Activated CD4-positive, alpha-beta memory T cell treated with anti-CD3 and anti-CD28 coated beads, Interleukin-2, amount 10 ng/mL, durations not matched to agents 7 days and 5 days (primary cell): ENCODE measurements around the gene SLMAP. TPM values are rescaled to one million over a fixed set of nuclear protein-coding genes. Genes with fewer than 3 reads are reported as not detected.
"Not testable (repeated sequence)": the region's sequence is repeated elsewhere in the genome, so short reads cannot be mapped to it uniquely, and the experiment has no call there.

Source experiments
- CTCF ChIA-PET: fragments of 350-600 bp; sonication (Branson Sonifier 250); formaldehyde crosslinking; loops from one replicate; lab custom pipeline; 2021; ENCODE audit warnings: antibody characterized with exemption, inconsistent platforms; lab: Charles Lee
- POLR2A ChIA-PET: fragments of 350-600 bp; sonication (Branson Sonifier 250); formaldehyde crosslinking; loops from one replicate; lab custom pipeline; 2021; ENCODE audit warnings: antibody characterized with exemption; lab: Charles Lee
- DNase-seq: peaks from one replicate; pipeline ENCODE4 v3.0.0-alpha.2; 2020
- H3K27ac Mint-ChIP-seq: one replicate; pipeline ENCODE4 v1.8.0; 2021; ENCODE audit warnings: mild to moderate bottlenecking, mixed read lengths
- H3K27me3 Mint-ChIP-seq: one replicate; pipeline ENCODE4 v1.8.0; 2021; ENCODE audit warnings: mixed read lengths
- H3K36me3 Mint-ChIP-seq: one replicate; pipeline ENCODE4 v1.8.0; 2021; ENCODE audit warnings: low read depth, mixed read lengths
- H3K4me1 Mint-ChIP-seq: one replicate; pipeline ENCODE4 v1.8.0; 2021; ENCODE audit warnings: mixed read lengths
- H3K4me3 Mint-ChIP-seq: one replicate; pipeline ENCODE4 v1.8.0; 2021; ENCODE audit warnings: mild to moderate bottlenecking, mixed read lengths
- H3K9me3 Mint-ChIP-seq: one replicate; pipeline ENCODE4 v1.8.0; 2021; ENCODE audit warnings: mixed read lengths
- total RNA-seq, 2 experiments: library from RNA; stranded (reverse); gene quantifications; one replicate each; pipeline ENCODE4 v1.2.3, GENCODE V29; 2021

SLMAP gene
- total RNA-seq, 2 experiments from 2014 or later, result 53.4 to 55.6 TPM

- Mint-ChIP-seq H3K27me3 (no peaks in the 10 kb centered on the region), H3K4me3 (no peak overlapping the region), H3K9me3 (no peaks in the 10 kb centered on the region), H3K36me3 (peaks cover 6% of the 10 kb centered on the region), H3K4me1 (no peaks in the 10 kb centered on the region), H3K27ac (no peak overlapping the region)
- ChIA-PET POLR2A (interaction anchor here (0.8 kb wide), 1 partner anchor 297 kb away, joined by 3 read pairs; the partner anchor contains the start of gene PDE12), CTCF (interaction anchor here (0.6 to 3.2 kb wide), 7 partner anchors 10 to 455 kb away, joined by 3 to 18 read pairs (median 3); no protein-coding TSS in a partner anchor)
- no peak for DNase-seq
Measured at GRCh38 chr3:57852896-57853295, 96.8 kb downstream of the SLMAP start.

GRCh38 chr3:57855281-57855680, 99.2 kb downstream of the SLMAP start:
- H3K9me3 Mint-ChIP-seq, result no peaks in the 10 kb centered on the region
- no peaks in the 10 kb centered on the region for H3K27me3 Mint-ChIP-seq
- H3K36me3 Mint-ChIP-seq, result peaks cover 10% of the 10 kb centered on the region
- H3K27ac Mint-ChIP-seq, result no peak overlapping the region
- ChIA-PET POLR2A (interaction anchor here (1.3 to 1.4 kb wide), 2 partner anchors 98 to 300 kb away, joined by 3 read pairs; partner anchors contain the start of gene SLMAP), CTCF (interaction anchor here (0.6 to 3.2 kb wide), 7 partner anchors 9 to 732 kb away, joined by 3 to 18 read pairs (median 4); no protein-coding TSS in a partner anchor)
- H3K4me1 Mint-ChIP-seq, result no peaks in the 10 kb centered on the region
- no peak for DNase-seq
- no peak overlapping the region for H3K4me3 Mint-ChIP-seq

DNA sequence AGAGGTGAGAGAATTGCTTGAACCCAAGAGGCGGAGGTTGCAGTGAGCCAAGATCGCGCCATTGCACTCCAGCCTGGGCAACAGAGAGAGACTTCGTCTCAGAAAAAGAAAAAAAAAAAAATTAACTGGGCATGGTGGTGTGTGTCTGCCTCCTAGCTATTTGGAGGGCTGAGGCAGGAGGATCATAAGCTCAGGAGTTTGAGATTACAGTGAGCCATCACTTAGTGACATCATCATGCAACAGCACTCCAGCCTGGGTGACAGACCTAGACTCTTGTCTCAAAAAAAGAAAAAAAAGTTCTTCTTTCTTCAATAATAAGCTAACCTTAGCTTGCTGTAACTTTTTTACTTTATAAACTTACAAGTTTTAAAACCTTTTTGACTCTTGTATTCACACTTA, 99.8 kb downstream of the SLMAP start:
- Mint-ChIP-seq H3K36me3 (peaks cover 12% of the 10 kb centered on the region), H3K27me3 (no peaks in the 10 kb centered on the region), H3K9me3 (no peaks in the 10 kb centered on the region), H3K27ac (no peak overlapping the region), H3K4me3 (no peak overlapping the region), H3K4me1 (no peaks in the 10 kb centered on the region)
- ChIA-PET CTCF (interaction anchor here (0.6 to 2.2 kb wide), 12 partner anchors 8 to 733 kb away, joined by 3 to 16 read pairs (median 4); partner anchors contain the start of gene SLMAP), POLR2A (interaction anchor here (1.3 to 1.4 kb wide), 2 partner anchors 99 to 301 kb away, joined by 3 read pairs; partner anchors contain the start of gene SLMAP)
- no peak for DNase-seq

- no peaks in the 10 kb centered on the region for H3K9me3 Mint-ChIP-seq
- H3K27ac Mint-ChIP-seq, result no peak overlapping the region
- H3K27me3 Mint-ChIP-seq, result no peaks in the 10 kb centered on the region
- no peak overlapping the region for H3K4me3 Mint-ChIP-seq
- ChIA-PET POLR2A (interaction anchor here (1.3 to 1.4 kb wide), 2 partner anchors 100 to 302 kb away, joined by 3 read pairs; partner anchors contain the start of gene SLMAP), CTCF (interaction anchor here (0.8 to 2.2 kb wide), 9 partner anchors 10 to 687 kb away, joined by 3 to 16 read pairs (median 4); partner anchors contain the start of genes PDE12 and SLMAP)
- no peaks in the 10 kb centered on the region for H3K4me1 Mint-ChIP-seq
- H3K36me3 Mint-ChIP-seq, result peaks cover 13% of the 10 kb centered on the region
- DNase-seq, result no peak
Measured at GRCh38 chr3:57856675-57857074, 100.6 kb downstream of the SLMAP start.

GRCh38 chr3:57862894-57863293, 106.8 kb downstream of the SLMAP start:
- Mint-ChIP-seq H3K27me3 (no peaks in the 10 kb centered on the region), H3K9me3 (no peaks in the 10 kb centered on the region), H3K27ac (no peak overlapping the region), H3K4me3 (no peak overlapping the region), H3K4me1 (no peaks in the 10 kb centered on the region), H3K36me3 (peaks cover 33% of the 10 kb centered on the region)
- ChIA-PET CTCF (interaction anchor here (0.9 kb wide), 1 partner anchor 11 kb away, joined by 3 read pairs; no protein-coding TSS in a partner anchor), POLR2A (no interaction called here)
- DNase-seq, result no peak

DNA sequence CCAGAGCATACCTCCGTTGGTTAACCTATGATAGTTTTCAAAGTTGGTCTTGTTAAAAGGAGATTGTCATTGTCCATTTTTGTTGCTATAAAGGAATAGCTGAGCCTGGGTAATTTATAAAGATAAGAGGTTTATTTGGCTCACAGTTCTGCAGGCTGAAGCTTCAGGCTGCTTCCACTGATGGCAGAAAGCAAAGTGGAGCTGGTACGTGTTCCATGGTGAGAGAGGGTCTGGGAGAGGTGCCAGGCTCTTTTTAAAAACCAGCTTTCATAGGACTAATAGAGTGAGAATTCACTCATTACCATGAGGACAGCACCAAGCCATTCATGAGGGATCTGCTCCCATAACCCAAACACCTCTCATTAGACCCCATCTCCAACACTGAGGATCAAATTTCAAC, 107.3 kb downstream of the SLMAP start:
- Mint-ChIP-seq H3K27ac (no peak overlapping the region), H3K4me3 (no peak overlapping the region), H3K27me3 (no peaks in the 10 kb centered on the region), H3K4me1 (no peaks in the 10 kb centered on the region), H3K9me3 (no peaks in the 10 kb centered on the region), H3K36me3 (peaks cover 31% of the 10 kb centered on the region)
- ChIA-PET POLR2A (no interaction called here), CTCF (interaction anchor here (0.9 to 1.2 kb wide), 2 partner anchors 8 to 11 kb away, joined by 3 read pairs; no protein-coding TSS in a partner anchor)
- no peak for DNase-seq

- no peaks in the 10 kb centered on the region for H3K27me3 Mint-ChIP-seq
- no peak overlapping the region for H3K4me3 Mint-ChIP-seq
- no peak for DNase-seq
- CTCF ChIA-PET, result interaction anchor here (0.6 to 1.1 kb wide), 5 partner anchors 10 to 467 kb away, joined by 3 read pairs; partner anchors contain the start of gene FLNB
- H3K36me3 Mint-ChIP-seq, result peaks cover 33% of the 10 kb centered on the region
- no peaks in the 10 kb centered on the region for H3K9me3 Mint-ChIP-seq
- H3K27ac Mint-ChIP-seq, result no peak overlapping the region
- POLR2A ChIA-PET, result interaction anchor here (1.2 kb wide), 1 partner anchor 22 kb away, joined by 3 read pairs; no protein-coding TSS in a partner anchor
- no peaks in the 10 kb centered on the region for H3K4me1 Mint-ChIP-seq
Measured at GRCh38 chr3:57864853-57865252, 108.7 kb downstream of the SLMAP start.

GRCh38 chr3:57869110-57869509, 113.0 kb downstream of the SLMAP start:
- H3K27ac Mint-ChIP-seq, CTCF ChIA-PET, H3K4me3 Mint-ChIP-seq, DNase-seq, H3K4me1 Mint-ChIP-seq, POLR2A ChIA-PET, H3K9me3 Mint-ChIP-seq, H3K27me3 Mint-ChIP-seq: not testable (repeated sequence)
- H3K36me3 Mint-ChIP-seq, result peaks cover 27% of the 10 kb centered on the region

DNA sequence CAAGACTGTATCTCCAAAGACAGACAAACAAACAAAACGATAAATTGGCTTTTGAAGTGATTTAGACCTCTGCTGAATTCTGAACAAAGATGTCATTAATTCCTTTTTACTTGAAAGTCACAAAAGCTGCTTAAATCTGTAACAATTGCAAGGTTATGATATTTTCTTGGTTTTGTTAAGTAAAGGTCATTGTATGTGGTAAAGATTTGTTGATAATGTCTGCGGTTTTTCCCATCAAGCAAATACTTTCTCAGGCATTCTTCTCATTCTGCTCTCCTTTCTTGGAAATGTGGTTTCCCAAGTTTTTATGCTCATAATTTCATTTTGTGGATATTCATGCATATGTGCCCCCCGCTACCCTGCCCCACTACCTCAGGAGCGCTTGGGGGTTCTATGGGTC, 116.5 kb downstream of the SLMAP start:
- no peaks in the 10 kb centered on the region for H3K27me3 Mint-ChIP-seq
- H3K4me3 Mint-ChIP-seq, result no peak overlapping the region
- CTCF ChIA-PET, result no interaction called here
- DNase-seq, result no peak
- no peaks in the 10 kb centered on the region for H3K4me1 Mint-ChIP-seq
- H3K9me3 Mint-ChIP-seq, result no peaks in the 10 kb centered on the region
- peaks cover 14% of the 10 kb centered on the region for H3K36me3 Mint-ChIP-seq
- POLR2A ChIA-PET, result no interaction called here
- H3K27ac Mint-ChIP-seq, result no peak overlapping the region

GRCh38 chr3:57876632-57877031, 120.5 kb downstream of the SLMAP start:
- ChIA-PET CTCF (no interaction called here), POLR2A (no interaction called here)
- H3K9me3 Mint-ChIP-seq, result no peaks in the 10 kb centered on the region
- no peaks in the 10 kb centered on the region for H3K27me3 Mint-ChIP-seq
- H3K4me3 Mint-ChIP-seq, result no peak overlapping the region
- no peaks in the 10 kb centered on the region for H3K4me1 Mint-ChIP-seq
- H3K36me3 Mint-ChIP-seq, result peaks cover 6% of the 10 kb centered on the region
- no peak overlapping the region for H3K27ac Mint-ChIP-seq
- DNase-seq, result no peak

DNA sequence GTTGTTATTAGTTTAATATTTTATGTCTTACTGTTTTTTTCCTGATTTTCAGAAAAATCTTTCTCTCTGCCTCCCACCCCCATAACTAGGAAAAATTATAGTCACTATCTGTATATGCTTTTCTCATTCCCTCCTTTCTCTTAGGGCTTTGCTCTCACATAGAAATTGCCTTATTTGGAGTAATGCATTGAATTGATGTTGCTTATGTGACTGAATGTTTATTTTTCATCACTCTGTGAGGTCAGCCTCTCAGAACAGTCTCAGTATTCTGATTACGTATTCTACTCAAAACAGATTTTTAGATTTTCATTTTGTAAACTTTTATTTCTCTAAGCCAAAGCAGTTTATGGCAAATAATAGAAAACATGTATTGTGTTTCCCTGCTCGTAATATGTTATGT, 121.0 kb downstream of the SLMAP start:
- no peak for DNase-seq
- peaks cover 3% of the 10 kb centered on the region for H3K36me3 Mint-ChIP-seq
- no peak overlapping the region for H3K27ac Mint-ChIP-seq
- CTCF ChIA-PET, result no interaction called here
- POLR2A ChIA-PET, result no interaction called here
- H3K27me3 Mint-ChIP-seq, result no peaks in the 10 kb centered on the region
- no peaks in the 10 kb centered on the region for H3K4me1 Mint-ChIP-seq
- H3K9me3 Mint-ChIP-seq, result no peaks in the 10 kb centered on the region
- H3K4me3 Mint-ChIP-seq, result no peak overlapping the region

DNA sequence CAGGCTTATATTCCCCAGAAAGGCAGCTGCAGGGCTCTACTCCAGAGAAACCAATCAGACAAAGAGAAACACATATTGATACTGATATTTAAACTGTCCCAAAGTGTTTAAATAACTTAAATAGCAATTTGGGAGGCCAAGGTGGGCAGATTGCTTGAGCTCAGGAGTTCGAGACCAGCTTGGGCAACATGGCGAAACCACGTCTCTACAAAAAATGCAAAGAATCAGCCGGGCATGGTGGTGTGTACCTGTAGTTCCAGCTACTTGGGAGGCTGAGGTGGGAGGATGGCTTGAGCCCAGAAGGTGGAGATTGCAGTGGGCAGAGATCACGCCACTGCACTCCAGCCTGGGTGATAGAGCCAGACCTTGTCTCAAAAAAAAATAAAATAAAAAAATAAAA, 128.3 kb downstream of the SLMAP start:
- H3K4me1 Mint-ChIP-seq, CTCF ChIA-PET, H3K9me3 Mint-ChIP-seq, H3K4me3 Mint-ChIP-seq, H3K27me3 Mint-ChIP-seq, DNase-seq, POLR2A ChIA-PET, H3K27ac Mint-ChIP-seq: not testable (repeated sequence)
- H3K36me3 Mint-ChIP-seq, result peaks cover 12% of the 10 kb centered on the region

- H3K27me3 Mint-ChIP-seq, result no peaks in the 10 kb centered on the region
- no peak overlapping the region for H3K4me3 Mint-ChIP-seq
- CTCF ChIA-PET, result no interaction called here
- no peak overlapping the region for H3K27ac Mint-ChIP-seq
- H3K36me3 Mint-ChIP-seq, result peaks cover 12% of the 10 kb centered on the region
- no peaks in the 10 kb centered on the region for H3K4me1 Mint-ChIP-seq
- POLR2A ChIA-PET, result no interaction called here
- no peaks in the 10 kb centered on the region for H3K9me3 Mint-ChIP-seq
- DNase-seq, result no peak
Measured at GRCh38 chr3:57889807-57890206, 133.7 kb downstream of the SLMAP start.

GRCh38 chr3:57890874-57891273, 134.8 kb downstream of the SLMAP start:
- CTCF ChIA-PET, result no interaction called here

More at GRCh38 chr3:57890874-57891273, 134.8 kb downstream of the SLMAP start:
- POLR2A ChIA-PET, result no interaction called here
- no peak overlapping the region for H3K27ac Mint-ChIP-seq
- no peaks in the 10 kb centered on the region for H3K4me1 Mint-ChIP-seq
- no peak overlapping the region for H3K4me3 Mint-ChIP-seq
- H3K27me3 Mint-ChIP-seq, result no peaks in the 10 kb centered on the region
- H3K9me3 Mint-ChIP-seq, result no peaks in the 10 kb centered on the region
- DNase-seq, result no peak
- peaks cover 11% of the 10 kb centered on the region for H3K36me3 Mint-ChIP-seq
